Brain microvascular endothelial cell (primary cell): ENCODE results near the gene LONP2.

Experiments
- DNase-seq: peaks from one replicate; pipeline ENCODE4 v3.0.0-alpha.2; 2020
- H3K27ac ChIP-seq: fragments of 250-450 bp; sonication (Bioruptor Pico); 2 replicates; pipeline ENCODE4 v1.5.1; 2020; ENCODE audit warnings: mild to moderate bottlenecking, moderate library complexity
- H3K27me3 ChIP-seq: fragments of 250-450 bp; sonication (Bioruptor Pico); replicated peaks from 2 replicates; pipeline ENCODE4 v1.5.1; 2020; ENCODE audit warnings: mild to moderate bottlenecking
- H3K36me3 ChIP-seq: fragments of 250-450 bp; sonication (Bioruptor Pico); replicated peaks from 2 replicates; pipeline ENCODE4 v1.5.1; 2020; ENCODE audit warnings: mild to moderate bottlenecking
- H3K4me3 ChIP-seq: 2 replicates; pipeline ENCODE4 v1.5.1; 2011; ENCODE audit warnings: low read depth, mild to moderate bottlenecking, control low read depth, low read length, moderate library complexity
- CTCF ChIP-seq: IDR thresholded peaks from 2 replicates; pipeline ENCODE4 v1.5.1; 2011; ENCODE audit warnings: low read depth, mild to moderate bottlenecking, moderate library complexity, low read length, control low read depth, inconsistent platforms; ENCODE audit errors: missing control alignments
- in situ Hi-C: cut with HindIII; loops from 2 replicates; pipeline ENCODE4 v1.10.0; 2017; ENCODE audit warnings: low sequenced_read_pairs, low pct_ligation_motif_present

The LONP2 gene

GRCh38 chr16:48272837-48273421, 28.8 kb downstream of the LONP2 start:
- Histone ChIP-seq H3K4me3 (no peak overlapping the region), H3K27ac (no peak overlapping the region), H3K27me3 (no peaks in the 10 kb centered on the region), H3K36me3 (peaks cover 9% of the 10 kb centered on the region)
- DNase-seq, result no peak
- TF ChIP-seq CTCF, result no peak
- in situ Hi-C loops, result no loop called here

GRCh38 chr16:48274476-48274875, 30.4 kb downstream of the LONP2 start:
- H3K36me3 ChIP-seq, result peaks cover 11% of the 10 kb centered on the region
- no peak for DNase-seq

GRCh38 chr16:48276102-48276501, 32.0 kb downstream of the LONP2 start:
- H3K27ac ChIP-seq, result no peak overlapping the region
- in situ Hi-C loops, result no loop called here
- no peaks in the 10 kb centered on the region for H3K27me3 ChIP-seq
- H3K4me3 ChIP-seq, result no peak overlapping the region
- TF ChIP-seq CTCF, result no peak
- DNase-seq, result no peak
- peaks cover 2% of the 10 kb centered on the region for H3K36me3 ChIP-seq

More at GRCh38 chr16:48274476-48274875, 30.4 kb downstream of the LONP2 start:
- no peak for TF ChIP-seq CTCF
- Histone ChIP-seq H3K27me3 (no peaks in the 10 kb centered on the region), H3K27ac (no peak overlapping the region), H3K4me3 (no peak overlapping the region)
- in situ Hi-C loops, result no loop called here

GRCh38 chr16:48277158-48277557, 33.1 kb downstream of the LONP2 start:
- Histone ChIP-seq H3K27me3 (no peaks in the 10 kb centered on the region), H3K36me3 (peaks cover 2% of the 10 kb centered on the region), H3K4me3 (no peak overlapping the region), H3K27ac (no peak overlapping the region)
- DNase-seq, result no peak
- no peak for TF ChIP-seq CTCF
- in situ Hi-C loops, result no loop called here

- no peak overlapping the region for H3K4me3 ChIP-seq
- in situ Hi-C loops, result no loop called here
- H3K36me3 ChIP-seq, result peaks cover 2% of the 10 kb centered on the region
- H3K27ac ChIP-seq, result no peak overlapping the region
- no peak for TF ChIP-seq CTCF
- no peaks in the 10 kb centered on the region for H3K27me3 ChIP-seq
- DNase-seq, result no peak
Observed at GRCh38 chr16:48279199-48279598, 35.1 kb downstream of the LONP2 start.

GRCh38 chr16:48280546-48280945, 36.4 kb downstream of the LONP2 start:
- Histone ChIP-seq H3K27me3 (no peaks in the 10 kb centered on the region), H3K36me3 (peaks cover 2% of the 10 kb centered on the region), H3K4me3 (no peak overlapping the region), H3K27ac (no peak overlapping the region)
- in situ Hi-C loops, result no loop called here
- no peak for DNase-seq
- TF ChIP-seq CTCF, result no peak
